Measurements from ENCODE around the gene SESN3. TPM values are rescaled to one million over a fixed set of nuclear protein-coding genes. Genes with fewer than 3 reads are reported as not detected.
"Not testable (repeated sequence)": the region's sequence is repeated elsewhere in the genome, so short reads cannot be mapped to it uniquely, and the experiment has no call there.

Gene SESN3
- total RNA-seq, 2 experiments from 2014 or later, result 45.4 to 48.8 TPM

- no peak overlapping the region for H3K27ac Mint-ChIP-seq
- peaks cover 2% of the 10 kb centered on the region for H3K36me3 Mint-ChIP-seq
- ATAC-seq (ENCODE audit: low read depth) (no peak), DNase-seq (no peak)
- H3K4me3 Mint-ChIP-seq, result no peak overlapping the region
- H3K9me3 Mint-ChIP-seq, result no peaks in the 10 kb centered on the region
- H3K27me3 Mint-ChIP-seq, result no peaks in the 10 kb centered on the region
- POLR2A ChIA-PET, result no interaction called here
- peaks cover 38% of the 10 kb centered on the region for H3K4me1 Mint-ChIP-seq
Observed at GRCh38 chr11:95257456-95257971, 26.5 kb upstream of the SESN3 start.

GRCh38 chr11:95256321-95256779 is 25.3 kb upstream of the SESN3 start:
- Mint-ChIP-seq H3K36me3 (peaks cover 2% of the 10 kb centered on the region), H3K27me3 (no peaks in the 10 kb centered on the region), H3K9me3 (no peaks in the 10 kb centered on the region), H3K4me3 (no peak overlapping the region), H3K27ac (peak overlapping the region; percentile 23), H3K4me1 (peaks cover 35% of the 10 kb centered on the region)
- no peak for DNase-seq
- no peak for ATAC-seq (ENCODE audit: low read depth)
- POLR2A ChIA-PET, result interaction anchor here (4.1 kb wide), 1 partner anchor 25 kb away, joined by 59 read pairs; the partner anchor contains the start of gene SESN3

GRCh38 chr11:95255251-95256145 is 24.5 kb upstream of the SESN3 start:
- no peaks in the 10 kb centered on the region for H3K27me3 Mint-ChIP-seq
- no peak for ATAC-seq (ENCODE audit: low read depth)
- H3K4me3 Mint-ChIP-seq, result no peak overlapping the region

GRCh38 chr11:95254716-95255115 is 23.7 kb upstream of the SESN3 start:
- no peaks in the 10 kb centered on the region for H3K27me3 Mint-ChIP-seq

More at GRCh38 chr11:95255251-95256145, 24.5 kb upstream of the SESN3 start:
- peak overlapping the region; percentile 65 for H3K27ac Mint-ChIP-seq
- H3K4me1 Mint-ChIP-seq, result peaks cover 35% of the 10 kb centered on the region
- POLR2A ChIA-PET, result interaction anchor here (1.4 to 4.1 kb wide), 3 partner anchors 25 to 534 kb away, joined by 3 to 59 read pairs (median 4); partner anchors contain the start of genes FAM76B and SESN3
- no peaks in the 10 kb centered on the region for H3K9me3 Mint-ChIP-seq
- H3K36me3 Mint-ChIP-seq, result peaks cover 2% of the 10 kb centered on the region
- DNase-seq, result no peak

GRCh38 chr11:95254131-95254704 is 23.2 kb upstream of the SESN3 start:
- Mint-ChIP-seq H3K27me3 (no peaks in the 10 kb centered on the region), H3K9me3 (no peaks in the 10 kb centered on the region), H3K36me3 (no peaks in the 10 kb centered on the region), H3K4me3 (peak overlapping the region; percentile 89), H3K4me1 (peaks cover 35% of the 10 kb centered on the region), H3K27ac (peak overlapping the region; percentile 88)
- DNase-seq (peak; percentile 56), ATAC-seq (ENCODE audit: low read depth) (peak; percentile 100)
- POLR2A ChIA-PET, result interaction anchor here (0.6 to 4.1 kb wide), 4 partner anchors 23 to 536 kb away, joined by 3 to 59 read pairs (median 4); partner anchors contain the start of genes FAM76B and SESN3

More at GRCh38 chr11:95254716-95255115, 23.7 kb upstream of the SESN3 start:
- Mint-ChIP-seq H3K27ac (peak overlapping the region; percentile 65), H3K9me3 (no peaks in the 10 kb centered on the region), H3K4me3 (no peak overlapping the region), H3K4me1 (peaks cover 35% of the 10 kb centered on the region), H3K36me3 (peaks cover under 1% of the 10 kb centered on the region)
- DNase-seq (no peak), ATAC-seq (ENCODE audit: low read depth) (no peak)
- POLR2A ChIA-PET, result interaction anchor here (0.6 to 4.1 kb wide), 4 partner anchors 24 to 535 kb away, joined by 3 to 59 read pairs (median 4); partner anchors contain the start of genes FAM76B and SESN3

GRCh38 chr11:95253141-95253540 is 22.1 kb upstream of the SESN3 start:
- Mint-ChIP-seq H3K36me3 (no peaks in the 10 kb centered on the region), H3K4me3 (no peak overlapping the region), H3K9me3 (no peaks in the 10 kb centered on the region), H3K27ac (no peak overlapping the region), H3K27me3 (no peaks in the 10 kb centered on the region), H3K4me1 (peaks cover 41% of the 10 kb centered on the region)
- ATAC-seq (ENCODE audit: low read depth) (no peak), DNase-seq (no peak)
- POLR2A ChIA-PET, result interaction anchor here (0.9 to 4.1 kb wide), 2 partner anchors 22 to 84 kb away, joined by 3 to 59 read pairs; partner anchors contain the start of gene SESN3

GRCh38 chr11:95252586-95252985 is 21.6 kb upstream of the SESN3 start:
- H3K9me3 Mint-ChIP-seq, result no peaks in the 10 kb centered on the region
- peaks cover 40% of the 10 kb centered on the region for H3K4me1 Mint-ChIP-seq
- H3K27me3 Mint-ChIP-seq, result no peaks in the 10 kb centered on the region
- ATAC-seq (ENCODE audit: low read depth) (no peak), DNase-seq (no peak)
- H3K27ac Mint-ChIP-seq, result no peak overlapping the region
- no peak overlapping the region for H3K4me3 Mint-ChIP-seq
- POLR2A ChIA-PET, result interaction anchor here (0.9 to 4.1 kb wide), 2 partner anchors 22 to 85 kb away, joined by 3 to 59 read pairs; partner anchors contain the start of gene SESN3
- H3K36me3 Mint-ChIP-seq, result no peaks in the 10 kb centered on the region

- H3K27me3 Mint-ChIP-seq; ATAC-seq (ENCODE audit: low read depth): not testable (repeated sequence)
Observed at GRCh38 chr11:95251896-95252295, 20.9 kb upstream of the SESN3 start.

GRCh38 chr11:95248666-95249467 is 17.9 kb upstream of the SESN3 start:
- Mint-ChIP-seq H3K9me3 (no peaks in the 10 kb centered on the region), H3K27ac (no peak overlapping the region), H3K27me3 (no peaks in the 10 kb centered on the region), H3K4me1 (peaks cover 12% of the 10 kb centered on the region), H3K36me3 (no peaks in the 10 kb centered on the region), H3K4me3 (no peak overlapping the region)
- POLR2A ChIA-PET, result no interaction called here
- ATAC-seq (ENCODE audit: low read depth) (no peak), DNase-seq (no peak)

More at GRCh38 chr11:95251896-95252295, 20.9 kb upstream of the SESN3 start:
- peaks cover 38% of the 10 kb centered on the region for H3K4me1 Mint-ChIP-seq
- H3K27ac Mint-ChIP-seq, H3K9me3 Mint-ChIP-seq, H3K36me3 Mint-ChIP-seq, POLR2A ChIA-PET, H3K4me3 Mint-ChIP-seq, DNase-seq: not testable (repeated sequence)

GRCh38 chr11:95247883-95248282 is 16.9 kb upstream of the SESN3 start:
- POLR2A ChIA-PET, result no interaction called here
- ATAC-seq (ENCODE audit: low read depth) (no peak), DNase-seq (no peak)
- Mint-ChIP-seq H3K4me3 (no peak overlapping the region), H3K4me1 (peaks cover 7% of the 10 kb centered on the region), H3K27me3 (no peaks in the 10 kb centered on the region), H3K9me3 (no peaks in the 10 kb centered on the region), H3K36me3 (no peaks in the 10 kb centered on the region), H3K27ac (no peak overlapping the region)

GRCh38 chr11:95247127-95247684 is 16.2 kb upstream of the SESN3 start:
- no peak overlapping the region for H3K27ac Mint-ChIP-seq
- ATAC-seq (ENCODE audit: low read depth) (no peak), DNase-seq (no peak)
- H3K4me3 Mint-ChIP-seq, result no peak overlapping the region
- POLR2A ChIA-PET, result no interaction called here
- no peaks in the 10 kb centered on the region for H3K9me3 Mint-ChIP-seq
- H3K4me1 Mint-ChIP-seq, result peaks cover 6% of the 10 kb centered on the region
- no peaks in the 10 kb centered on the region for H3K27me3 Mint-ChIP-seq
- H3K36me3 Mint-ChIP-seq, result no peaks in the 10 kb centered on the region

GRCh38 chr11:95245581-95245980 is 14.6 kb upstream of the SESN3 start:
- POLR2A ChIA-PET, result interaction anchor here (0.8 to 1.3 kb wide), 2 partner anchors 13 to 14 kb away, joined by 3 read pairs; partner anchors contain the start of gene SESN3
- H3K4me3 Mint-ChIP-seq, result no peak overlapping the region
- H3K9me3 Mint-ChIP-seq, result no peaks in the 10 kb centered on the region
- DNase-seq, result no peak
- no peaks in the 10 kb centered on the region for H3K27me3 Mint-ChIP-seq
- no peaks in the 10 kb centered on the region for H3K36me3 Mint-ChIP-seq
- peaks cover 6% of the 10 kb centered on the region for H3K4me1 Mint-ChIP-seq
- no peak for ATAC-seq (ENCODE audit: low read depth)
- no peak overlapping the region for H3K27ac Mint-ChIP-seq

Measured in activated naive CD8-positive, alpha-beta T cell treated with anti-CD3 and anti-CD28 coated beads, Interleukin-2, amount 10 ng/mL, durations not matched to agents 7 days and 5 days (primary cell).